A673 (cell line): Measurements from ENCODE around the gene EYA4.

Experiments used
- EZH2 ChIP-seq: fragments of 200-600 bp; sonication (generic); IDR thresholded peaks from 2 replicates; pipeline ENCODE4 v1.6.1; 2017; ENCODE audit warnings: borderline replicate concordance, low read depth, mild to moderate bottlenecking, mixed read lengths, antibody characterized with exemption, low read length; ENCODE audit not compliant: poor library complexity, severe bottlenecking
- TF ChIP-seq, protein P1 (sequence below): fragments of 300-800, 200-600 bp; sonication (generic); conservative IDR thresholded peaks from 2 replicates; pipeline ENCODE4 v1.5.1; 2017; ENCODE audit warnings: low read depth, mild to moderate bottlenecking, antibody characterized with exemption, low read length, moderate library complexity, mixed read lengths

DNA sequence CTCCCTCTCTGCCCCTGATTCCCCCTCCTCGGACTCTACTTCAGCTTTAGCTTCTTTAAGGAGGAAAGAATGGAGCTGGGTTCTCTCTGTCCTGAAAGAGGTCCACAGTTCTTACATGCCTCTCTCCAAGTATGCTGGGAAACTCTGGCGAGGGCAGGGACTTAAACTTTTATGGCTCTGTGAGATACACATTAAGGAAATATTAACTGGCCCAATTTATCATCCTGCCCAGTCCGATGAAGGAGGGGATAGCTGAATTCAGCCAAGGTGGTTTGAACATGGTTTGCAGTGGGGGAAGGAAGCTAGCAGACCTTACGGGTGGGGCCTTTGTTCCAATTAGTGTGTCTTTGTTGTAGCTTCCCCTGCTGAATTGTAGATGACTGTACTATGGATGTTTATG, 121.7 kb downstream of the EYA4 start:
- TF ChIP-seq, protein P1, sequence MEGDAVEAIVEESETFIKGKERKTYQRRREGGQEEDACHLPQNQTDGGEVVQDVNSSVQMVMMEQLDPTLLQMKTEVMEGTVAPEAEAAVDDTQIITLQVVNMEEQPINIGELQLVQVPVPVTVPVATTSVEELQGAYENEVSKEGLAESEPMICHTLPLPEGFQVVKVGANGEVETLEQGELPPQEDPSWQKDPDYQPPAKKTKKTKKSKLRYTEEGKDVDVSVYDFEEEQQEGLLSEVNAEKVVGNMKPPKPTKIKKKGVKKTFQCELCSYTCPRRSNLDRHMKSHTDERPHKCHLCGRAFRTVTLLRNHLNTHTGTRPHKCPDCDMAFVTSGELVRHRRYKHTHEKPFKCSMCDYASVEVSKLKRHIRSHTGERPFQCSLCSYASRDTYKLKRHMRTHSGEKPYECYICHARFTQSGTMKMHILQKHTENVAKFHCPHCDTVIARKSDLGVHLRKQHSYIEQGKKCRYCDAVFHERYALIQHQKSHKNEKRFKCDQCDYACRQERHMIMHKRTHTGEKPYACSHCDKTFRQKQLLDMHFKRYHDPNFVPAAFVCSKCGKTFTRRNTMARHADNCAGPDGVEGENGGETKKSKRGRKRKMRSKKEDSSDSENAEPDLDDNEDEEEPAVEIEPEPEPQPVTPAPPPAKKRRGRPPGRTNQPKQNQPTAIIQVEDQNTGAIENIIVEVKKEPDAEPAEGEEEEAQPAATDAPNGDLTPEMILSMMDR: no peak
- no peak for TF ChIP-seq EZH2
